HUES6 (cell line): ENCODE measurements around the gene STAMBPL1.

Experiments
- H3K27ac ChIP-seq: 2 replicates; pipeline ENCODE4 v1.7.0; 2013; ENCODE audit warnings: low read depth, mild to moderate bottlenecking, low read length, inconsistent platforms
- H3K27me3 ChIP-seq: 2 replicates; pipeline ENCODE4 v1.6.1; 2013; ENCODE audit warnings: low read length; ENCODE audit not compliant: control insufficient read depth, insufficient read depth
- H3K36me3 ChIP-seq: 2 replicates; pipeline ENCODE4 v1.6.1; 2013; ENCODE audit warnings: low read length; ENCODE audit not compliant: control insufficient read depth, insufficient read depth
- H3K4me1 ChIP-seq: 2 replicates; pipeline ENCODE4 v1.6.1; 2013; ENCODE audit warnings: low read length; ENCODE audit not compliant: control insufficient read depth, insufficient read depth
- H3K4me3 ChIP-seq: 2 replicates; pipeline ENCODE4 v1.5.1; 2013; ENCODE audit warnings: low read depth, low read length
- H3K9ac ChIP-seq: one replicate; pipeline ENCODE4 v1.6.1; 2013; ENCODE audit warnings: mild to moderate bottlenecking, low read length
- H3K9me3 ChIP-seq: 2 replicates; pipeline ENCODE4 v1.6.1; 2013; ENCODE audit warnings: low read depth, low read length; ENCODE audit not compliant: control insufficient read depth, insufficient read depth

STAMBPL1 gene

GRCh38 chr10:88840104-88840503, 39.9 kb upstream of the STAMBPL1 start:
- Histone ChIP-seq H3K27me3 (peaks cover 3% of the 10 kb centered on the region; the same call in 1 of the 2 replicates), H3K27ac (no peak overlapping the region), H3K9ac (no peak overlapping the region), H3K36me3 (no peaks in the 10 kb centered on the region), H3K4me1 (no peaks in the 10 kb centered on the region), H3K4me3 (no peak overlapping the region), H3K9me3 (no peaks in the 10 kb centered on the region)

DNA sequence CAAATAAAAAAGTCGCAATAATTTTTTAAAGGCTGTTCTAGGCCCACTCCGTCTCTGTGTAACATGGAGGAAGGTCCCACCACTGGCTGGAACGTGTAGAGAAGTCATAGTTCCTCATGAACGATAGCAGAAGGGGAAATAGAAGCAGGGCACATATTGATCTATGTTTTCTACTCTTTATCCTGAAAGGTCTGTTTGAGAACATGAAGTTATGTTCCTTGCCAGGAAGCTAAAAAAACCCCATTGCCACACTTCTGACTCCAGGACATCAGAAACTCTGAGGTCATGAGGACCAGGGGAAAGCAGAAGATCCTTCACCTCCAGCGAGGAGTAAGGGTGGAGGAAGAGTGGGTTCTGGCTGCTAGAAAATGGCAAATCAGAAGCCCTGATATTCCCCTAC, 39.2 kb upstream of the STAMBPL1 start:
- Histone ChIP-seq H3K9me3 (no peaks in the 10 kb centered on the region), H3K36me3 (no peaks in the 10 kb centered on the region), H3K27me3 (peaks cover 3% of the 10 kb centered on the region; the same call in 1 of the 2 replicates), H3K4me3 (no peak overlapping the region), H3K9ac (no peak overlapping the region), H3K27ac (no peak overlapping the region), H3K4me1 (no peaks in the 10 kb centered on the region)

DNA sequence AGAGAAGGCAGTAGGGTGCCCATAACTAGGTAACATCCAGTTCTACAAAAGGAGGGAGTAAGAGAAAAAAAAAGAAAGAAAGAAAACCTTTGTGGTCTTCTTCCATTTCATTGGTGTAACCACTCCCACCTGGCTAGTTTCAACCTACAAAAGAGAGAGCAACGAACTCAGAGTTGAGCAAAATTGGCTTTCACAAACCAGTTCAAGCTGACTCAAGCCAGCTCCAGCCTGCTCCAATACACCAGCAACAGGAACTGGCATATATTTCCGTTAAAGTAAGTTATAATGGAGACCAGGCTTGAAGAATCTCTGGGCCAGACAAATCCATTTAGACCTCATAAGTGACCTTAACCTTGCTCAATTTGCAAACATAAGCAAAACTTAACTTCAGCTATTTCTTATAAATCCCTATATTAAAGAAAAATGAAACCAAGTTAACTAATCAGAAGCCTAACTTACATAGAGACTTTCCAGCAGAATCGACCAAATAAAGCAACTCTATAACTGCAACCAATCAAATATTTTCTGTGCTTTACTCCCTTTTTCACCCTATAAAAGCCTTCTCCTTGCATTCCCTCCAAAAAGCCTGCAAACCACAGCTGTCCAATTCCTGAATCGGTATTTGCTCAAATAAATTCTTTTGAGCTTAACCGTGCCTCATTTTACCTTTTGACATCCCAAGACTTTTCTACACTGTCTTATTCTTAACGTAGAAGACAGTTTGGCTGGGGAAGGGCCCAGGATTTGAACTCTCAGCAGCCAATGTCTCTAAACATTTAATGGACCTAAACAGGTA, 38.5 kb upstream of the STAMBPL1 start:
- no peak overlapping the region for H3K4me3 ChIP-seq
- H3K9ac ChIP-seq, result no peak overlapping the region
- H3K9me3 ChIP-seq, result no peaks in the 10 kb centered on the region
- H3K4me1 ChIP-seq, result no peaks in the 10 kb centered on the region; the same call in 1 of the 2 replicates
- H3K27ac ChIP-seq, result no peak overlapping the region
- no peaks in the 10 kb centered on the region for H3K36me3 ChIP-seq
- H3K27me3 ChIP-seq, result peaks cover 3% of the 10 kb centered on the region; the same call in 1 of the 2 replicates

DNA sequence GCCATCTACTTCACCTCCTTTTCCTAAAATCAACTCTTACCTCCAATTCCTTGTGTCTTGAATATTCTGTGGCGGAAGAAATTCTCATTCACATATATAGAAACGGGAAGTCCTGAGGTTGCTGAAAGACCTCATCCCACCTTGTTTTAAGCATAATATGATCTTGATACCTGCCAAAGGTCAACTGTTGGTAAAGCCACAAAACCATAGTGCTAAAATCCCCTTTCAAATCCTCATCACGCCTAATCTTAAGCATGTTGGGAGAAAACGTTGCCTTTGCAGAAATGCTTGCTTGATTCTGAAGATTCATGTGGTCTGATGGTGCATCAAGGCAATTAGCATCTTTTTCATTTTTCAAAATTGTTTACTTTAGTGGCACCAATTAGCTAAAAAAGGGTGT, 36.9 kb upstream of the STAMBPL1 start:
- H3K9me3 ChIP-seq, result no peaks in the 10 kb centered on the region
- H3K27ac ChIP-seq, result no peak overlapping the region
- no peak overlapping the region for H3K4me3 ChIP-seq
- H3K4me1 ChIP-seq, result no peaks in the 10 kb centered on the region; the same call in 1 of the 2 replicates
- H3K27me3 ChIP-seq, result no peaks in the 10 kb centered on the region; the same call in 1 of the 2 replicates
- H3K9ac ChIP-seq, result no peak overlapping the region
- H3K36me3 ChIP-seq, result no peaks in the 10 kb centered on the region

DNA sequence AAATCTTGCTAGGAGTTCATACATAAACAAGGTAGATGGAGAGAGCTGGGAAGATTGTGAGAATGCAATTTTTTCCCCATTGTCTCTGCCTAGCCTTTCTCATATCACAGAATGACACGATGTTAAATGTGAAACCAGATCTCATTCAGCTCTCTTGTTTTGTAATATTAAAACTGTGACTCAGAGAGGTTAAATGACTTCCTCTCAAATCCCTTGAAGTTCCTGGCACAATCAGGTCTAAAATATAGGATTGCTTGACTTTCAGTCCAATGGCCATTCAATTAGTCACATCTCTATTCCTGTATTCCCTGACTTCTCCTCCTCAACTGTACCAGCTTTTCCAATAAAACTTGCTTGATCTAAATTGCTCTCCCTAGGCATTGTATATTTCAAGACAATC, 31.5 kb upstream of the STAMBPL1 start:
- H3K4me1 ChIP-seq, result peaks cover 3% of the 10 kb centered on the region; the same call in 1 of the 2 replicates

DNA sequence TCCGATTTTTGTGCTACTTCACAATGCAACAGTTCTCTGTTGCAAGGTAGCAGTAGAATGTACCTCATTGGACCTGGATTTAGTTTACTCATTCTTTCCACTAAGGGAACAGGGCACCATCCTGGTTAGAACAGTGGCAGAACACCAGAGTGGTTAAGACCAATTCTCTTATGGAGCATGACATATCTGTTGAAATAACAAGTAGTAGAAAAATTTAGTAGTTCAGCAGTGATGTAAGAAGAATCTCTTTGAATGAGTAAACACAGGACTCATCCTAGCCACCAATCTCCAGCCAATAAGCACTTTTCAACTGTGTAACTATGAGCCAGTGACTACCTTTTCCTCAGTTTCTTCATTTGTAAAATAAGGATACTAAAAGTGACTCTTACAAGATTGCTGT, 30.8 kb upstream of the STAMBPL1 start:
- Histone ChIP-seq H3K27ac (no peak overlapping the region), H3K36me3 (no peaks in the 10 kb centered on the region), H3K27me3 (no peaks in the 10 kb centered on the region), H3K4me1 (peaks cover 3% of the 10 kb centered on the region; the same call in 1 of the 2 replicates), H3K9me3 (no peaks in the 10 kb centered on the region), H3K4me3 (no peak overlapping the region), H3K9ac (no peak overlapping the region)

More for the DNA sequence above, 31.5 kb upstream of the STAMBPL1 start:
- Histone ChIP-seq H3K27me3 (no peaks in the 10 kb centered on the region), H3K9ac (no peak overlapping the region), H3K27ac (no peak overlapping the region), H3K9me3 (no peaks in the 10 kb centered on the region), H3K4me3 (no peak overlapping the region), H3K36me3 (no peaks in the 10 kb centered on the region)

DNA sequence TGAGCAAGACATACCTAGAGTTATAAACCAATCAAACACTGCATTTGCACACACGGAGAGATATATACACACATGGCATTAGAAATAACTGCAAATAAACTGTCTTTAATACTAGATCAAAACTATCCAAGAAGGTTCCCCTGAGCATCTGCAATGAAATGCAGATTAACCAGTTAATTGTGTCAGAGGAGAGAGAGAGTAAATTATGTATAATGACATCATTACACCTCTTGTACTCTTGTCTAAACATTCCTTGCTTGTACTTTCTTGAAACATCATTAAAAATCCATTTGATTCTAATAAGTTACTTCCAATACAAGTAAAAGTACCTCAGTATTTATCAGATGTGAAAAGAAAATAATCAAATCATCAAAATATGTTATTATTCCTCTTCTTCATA, 29.3 kb upstream of the STAMBPL1 start:
- Histone ChIP-seq H3K4me1 (peaks cover 3% of the 10 kb centered on the region; the same call in 1 of the 2 replicates), H3K27me3 (no peaks in the 10 kb centered on the region), H3K4me3 (no peak overlapping the region)

DNA sequence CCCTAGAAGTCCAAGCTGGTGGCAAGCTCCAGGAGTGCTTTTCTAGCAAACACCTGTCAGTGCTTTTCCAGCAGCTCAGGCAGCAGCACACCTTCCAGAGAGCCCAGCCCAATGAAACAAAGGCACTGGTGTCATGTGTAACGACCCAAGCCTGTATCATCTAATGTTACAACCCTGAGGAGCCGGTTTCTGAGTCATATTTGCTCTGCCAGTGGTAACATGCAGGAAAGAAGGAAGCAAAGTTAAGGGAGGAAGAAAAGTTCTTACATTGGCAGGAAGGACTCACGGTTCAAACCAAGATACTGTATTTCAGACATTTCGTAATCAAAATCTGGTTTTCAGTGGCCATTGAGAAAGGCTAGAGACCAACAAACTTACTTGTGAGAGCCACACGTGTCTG, 28.3 kb upstream of the STAMBPL1 start, which contains the start of gene ANKRD22:
Gene ANKRD22, minus strand, starts transcription at position 139 of the 400 bp plus-strand sequence. CDS start 237 bp downstream, outside the sequence.
- no peak within 1 kb of the TSS for H3K27ac ChIP-seq
- H3K27me3 ChIP-seq, result no peaks in the 10 kb centered on the region
- no peak within 1 kb of the TSS for H3K9ac ChIP-seq
- no peaks in the 10 kb centered on the region for H3K9me3 ChIP-seq
- H3K4me1 ChIP-seq, result peaks cover 3% of the 10 kb centered on the region; the same call in 1 of the 2 replicates
- no peaks in the 10 kb centered on the region for H3K36me3 ChIP-seq
- no peak within 1 kb of the TSS for H3K4me3 ChIP-seq

More for the DNA sequence above, 29.3 kb upstream of the STAMBPL1 start:
- Histone ChIP-seq H3K36me3 (no peaks in the 10 kb centered on the region), H3K27ac (no peak overlapping the region), H3K9me3 (no peaks in the 10 kb centered on the region), H3K9ac (no peak overlapping the region)

- Histone ChIP-seq H3K9ac (no peak overlapping the region), H3K27me3 (no peaks in the 10 kb centered on the region), H3K9me3 (no peaks in the 10 kb centered on the region), H3K4me3 (no peak overlapping the region), H3K27ac (no peak overlapping the region), H3K36me3 (no peaks in the 10 kb centered on the region), H3K4me1 (peaks cover 3% of the 10 kb centered on the region; the same call in 1 of the 2 replicates)
These were observed 27.7 kb upstream of the STAMBPL1 start for GRCh38 chr10:88852327-88852726.

GRCh38 chr10:88853155-88853881, 26.7 kb upstream of the STAMBPL1 start:
- no peak overlapping the region for H3K4me3 ChIP-seq
- no peaks in the 10 kb centered on the region for H3K27me3 ChIP-seq
- H3K4me1 ChIP-seq, result peaks cover 3% of the 10 kb centered on the region; the same call in 1 of the 2 replicates
- no peak overlapping the region for H3K27ac ChIP-seq
- no peaks in the 10 kb centered on the region for H3K9me3 ChIP-seq
- H3K9ac ChIP-seq, result no peak overlapping the region
- H3K36me3 ChIP-seq, result no peaks in the 10 kb centered on the region

- H3K9me3 ChIP-seq, result no peaks in the 10 kb centered on the region
- no peak overlapping the region for H3K9ac ChIP-seq
- peaks cover 3% of the 10 kb centered on the region; the same call in 1 of the 2 replicates for H3K4me1 ChIP-seq
- no peak overlapping the region for H3K4me3 ChIP-seq
- no peaks in the 10 kb centered on the region for H3K36me3 ChIP-seq
- H3K27ac ChIP-seq, result no peak overlapping the region
- no peaks in the 10 kb centered on the region for H3K27me3 ChIP-seq
These were observed 25.4 kb upstream of the STAMBPL1 start for GRCh38 chr10:88854684-88855083.
